GM18520 (cell line): ENCODE data around the gene NKRF.
A peak's percentile ranks its signal among the peaks of the same experiment; 100 is the strongest.
"Not testable (repeated sequence)": the region's sequence is repeated elsewhere in the genome, so short reads cannot be mapped to it uniquely, and the experiment has no call there.

Experiments
- ATAC-seq: cut with Tn5 transposase; IDR thresholded peaks from one replicate; pipeline ENCODE4 v1.9.1; 2021; ENCODE audit not compliant: unreplicated experiment

NKRF gene

DNA sequence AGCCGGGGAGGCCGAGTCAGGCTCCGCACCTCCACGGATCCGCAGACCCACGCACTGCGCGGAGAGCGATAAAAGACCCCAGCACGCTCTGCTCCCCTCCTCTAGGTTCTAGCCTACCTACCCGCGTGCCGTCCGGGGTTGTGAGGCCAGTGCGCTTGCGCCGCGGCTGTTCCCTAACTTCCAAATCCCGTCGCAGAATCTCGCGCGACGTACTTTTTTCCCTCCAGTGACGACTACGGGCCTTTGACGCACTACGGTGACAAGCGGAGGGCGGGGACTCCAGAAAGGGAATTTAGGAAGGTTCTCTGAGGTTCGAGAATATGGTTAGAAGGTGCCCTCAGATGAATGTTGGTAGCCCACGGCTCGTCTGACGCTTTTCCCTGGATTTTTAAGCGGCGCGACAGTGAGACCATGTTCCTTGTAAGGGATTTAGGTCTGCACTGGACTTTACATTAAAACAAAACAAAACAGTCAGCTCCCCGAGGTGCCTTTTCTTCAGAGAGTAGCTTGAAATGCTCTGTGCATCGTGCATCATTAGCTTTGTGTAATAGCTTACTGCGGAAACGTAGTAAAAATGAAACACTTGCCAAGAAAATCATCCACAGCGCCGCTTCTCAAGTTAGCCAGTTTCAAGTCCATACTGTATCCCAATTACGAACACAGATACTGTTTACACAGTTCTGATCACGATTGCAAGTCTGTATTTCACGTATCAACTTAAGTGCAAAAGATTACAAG lies at the start of gene NKRF:
NKRF (minus strand) TSS at position 145 of the 738 bp plus-strand sequence.
- peak; percentile 75 for ATAC-seq

DNA sequence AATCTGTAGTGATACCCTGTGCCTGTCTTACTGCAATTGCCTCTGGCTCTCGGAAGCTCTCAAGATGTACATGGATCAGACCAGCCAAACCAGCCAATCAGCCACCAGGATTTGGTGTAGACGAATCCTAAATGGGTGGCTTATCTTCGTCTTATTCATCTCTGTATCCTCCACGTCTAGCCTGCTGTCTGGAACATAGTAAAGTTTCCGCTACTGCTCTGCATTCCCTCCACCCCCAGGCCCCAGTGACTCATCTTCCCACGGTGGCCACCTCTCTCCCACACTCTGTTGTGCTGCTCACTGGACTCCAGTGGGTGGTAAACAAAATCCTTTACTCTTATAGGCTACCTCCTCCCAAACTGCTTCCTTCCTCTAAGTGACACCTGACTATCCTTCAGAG lies 48.9 kb upstream of the NKRF start:
- no peak for ATAC-seq

DNA sequence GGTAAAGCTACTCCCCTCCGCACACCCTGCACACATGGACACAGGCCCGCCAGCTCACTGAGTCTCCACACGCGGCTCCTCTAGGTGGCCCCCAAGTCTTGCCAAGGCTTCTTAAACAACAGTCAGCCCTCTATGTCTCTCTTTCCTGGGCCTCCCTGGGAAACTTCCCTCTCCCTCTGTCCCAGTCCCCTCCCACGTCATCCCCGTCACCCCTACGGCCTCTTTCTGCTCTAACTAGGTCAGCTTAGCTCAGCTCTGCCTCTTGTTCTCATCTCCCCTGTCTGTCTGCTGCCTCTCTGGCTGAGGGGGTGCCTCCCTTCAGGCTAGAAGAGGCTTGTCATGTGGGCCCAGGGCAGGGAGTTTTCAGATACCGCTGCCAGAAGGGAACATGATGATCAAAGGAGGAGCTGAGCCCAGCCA lies 47.9 kb upstream of the NKRF start:
- no peak for ATAC-seq

DNA sequence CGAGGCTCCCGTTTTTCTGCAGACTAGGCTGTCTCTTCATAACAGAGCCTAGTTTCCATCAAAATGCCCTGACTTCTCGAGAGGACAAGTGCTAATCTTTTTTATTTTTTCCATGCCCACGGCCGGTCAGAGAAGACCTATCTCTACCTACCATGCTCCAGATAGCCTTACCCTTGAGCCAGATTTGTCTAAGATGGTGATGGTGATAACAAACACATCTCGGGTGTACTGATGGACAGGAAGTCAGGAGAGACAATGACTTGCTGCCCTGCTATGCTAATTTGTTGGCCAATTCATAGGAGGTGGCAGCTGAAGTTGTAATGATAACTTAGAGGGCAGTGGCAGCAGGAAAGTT lies 42.2 kb upstream of the NKRF start:
- ATAC-seq, result peak; percentile 10

DNA sequence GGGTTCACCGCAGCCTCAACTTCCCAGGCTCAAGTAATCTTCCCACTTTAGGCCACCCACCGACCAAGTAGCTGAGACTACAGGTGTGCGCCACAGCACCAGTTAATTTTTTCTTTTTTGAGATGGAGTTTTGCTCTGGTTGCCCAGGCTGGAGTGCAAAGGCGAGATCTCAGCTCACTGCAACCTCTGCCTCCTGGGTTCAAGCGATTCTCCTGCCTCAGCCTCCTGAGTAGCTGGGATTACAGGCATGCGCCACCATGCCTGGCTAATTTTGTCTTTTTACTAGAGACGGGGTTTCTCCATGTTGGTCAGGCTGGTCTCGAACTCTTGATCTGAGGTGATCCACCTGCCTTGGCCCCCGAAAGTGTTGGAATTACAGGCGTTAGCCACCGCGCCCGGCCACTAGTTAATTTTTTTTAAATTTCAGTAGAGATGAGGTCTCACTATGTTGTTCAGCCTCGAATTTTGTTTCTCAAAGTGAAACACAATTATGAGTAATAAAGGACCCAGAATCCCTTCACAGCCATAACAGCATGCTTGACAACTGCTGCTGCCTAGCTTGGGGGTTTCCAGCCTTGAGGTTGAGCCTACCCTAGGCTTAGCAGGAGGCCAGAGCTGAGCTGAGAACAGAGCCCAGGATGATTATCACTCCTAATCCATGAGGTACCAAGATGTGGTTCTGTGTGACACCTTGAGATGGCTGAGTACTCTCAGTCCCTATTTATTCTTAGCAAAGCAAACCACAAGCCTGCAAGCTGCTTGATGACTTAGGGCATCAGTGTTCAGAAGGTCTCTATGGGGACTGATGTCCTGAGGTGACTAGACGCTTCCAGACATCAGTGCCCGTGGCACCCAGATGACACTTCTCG lies 41.6 kb upstream of the NKRF start:
- peak; percentile 95 for ATAC-seq

DNA sequence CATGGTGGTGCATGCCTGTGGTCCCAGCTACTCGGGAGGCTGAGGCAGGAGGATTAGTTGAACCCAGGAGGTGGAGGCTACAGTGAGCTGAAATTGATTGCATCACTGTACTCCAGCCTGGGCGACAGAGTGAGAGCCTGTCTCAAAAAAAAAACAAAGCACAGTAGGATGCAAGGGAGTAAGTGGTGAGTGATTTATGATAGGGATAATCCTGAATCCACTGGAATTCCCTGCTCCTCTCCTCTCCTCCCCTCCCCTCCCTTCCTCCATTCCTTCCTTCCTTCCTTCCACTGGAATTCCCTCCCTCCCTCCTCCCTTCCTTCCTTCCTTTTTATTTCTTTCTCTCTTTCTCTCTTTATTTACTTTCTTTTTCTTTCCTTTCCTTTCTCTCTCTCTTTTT lies 40.9 kb upstream of the NKRF start:
- no peak for ATAC-seq

DNA sequence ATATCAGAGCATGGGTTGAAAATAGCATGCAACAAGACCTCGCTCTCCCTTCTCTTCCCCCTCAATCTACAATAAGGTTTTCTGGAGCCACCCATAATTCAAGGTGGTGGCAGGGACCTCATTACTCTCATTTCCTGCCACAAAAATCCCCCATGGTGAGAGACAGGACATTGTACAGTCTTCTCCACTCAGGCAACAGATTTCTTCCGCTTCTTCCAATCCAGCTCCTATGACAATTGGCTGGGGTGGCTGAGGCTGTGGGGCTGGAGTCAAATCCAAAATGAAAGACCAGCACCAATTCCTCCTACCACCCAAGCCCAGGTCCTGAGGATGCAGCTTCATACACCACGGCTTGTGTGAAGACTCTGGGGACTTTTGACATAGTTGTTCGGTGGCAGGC lies 40.3 kb upstream of the NKRF start:
- ATAC-seq, result no peak

DNA sequence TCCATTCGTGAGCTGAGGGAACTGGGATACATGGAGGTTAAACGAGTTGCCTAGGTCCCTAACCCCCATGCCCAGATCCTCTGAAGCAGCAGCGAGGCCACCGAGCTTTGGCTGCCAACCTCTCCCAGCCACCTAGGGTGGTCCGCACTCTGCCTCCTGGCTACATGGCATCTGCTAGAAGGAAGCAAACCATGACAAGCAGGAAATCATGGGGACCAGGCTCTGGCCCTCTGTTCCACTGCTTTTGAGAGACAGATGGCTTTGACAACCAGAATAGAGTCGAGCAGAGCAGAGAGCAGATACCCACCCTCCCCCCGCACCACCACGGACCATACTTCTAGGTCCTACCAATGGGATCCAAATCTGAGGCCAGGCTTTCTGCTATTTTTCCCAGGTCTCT lies 37.5 kb upstream of the NKRF start:
- no peak for ATAC-seq

DNA sequence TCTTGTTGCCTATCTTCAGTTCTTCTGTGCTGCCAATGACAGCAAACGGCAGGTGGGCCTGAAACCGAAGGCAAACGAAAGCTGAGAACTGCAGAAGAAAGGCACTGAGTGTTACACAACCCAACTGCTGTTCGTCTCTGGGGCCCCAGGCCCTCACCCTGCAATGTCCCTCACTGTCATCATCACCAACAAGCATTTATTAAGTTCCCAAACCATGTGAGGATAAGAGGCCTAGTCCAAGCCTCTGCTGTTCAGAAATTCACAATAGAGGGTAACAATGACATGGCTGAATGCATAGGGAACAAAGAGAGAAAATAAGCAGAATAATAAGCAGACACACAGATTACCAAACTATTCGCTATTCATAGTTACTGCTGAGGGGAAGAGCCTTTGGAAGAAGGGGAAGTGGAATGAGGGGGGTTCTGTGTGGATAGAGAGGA lies 34.5 kb upstream of the NKRF start:
- ATAC-seq, result no peak

DNA sequence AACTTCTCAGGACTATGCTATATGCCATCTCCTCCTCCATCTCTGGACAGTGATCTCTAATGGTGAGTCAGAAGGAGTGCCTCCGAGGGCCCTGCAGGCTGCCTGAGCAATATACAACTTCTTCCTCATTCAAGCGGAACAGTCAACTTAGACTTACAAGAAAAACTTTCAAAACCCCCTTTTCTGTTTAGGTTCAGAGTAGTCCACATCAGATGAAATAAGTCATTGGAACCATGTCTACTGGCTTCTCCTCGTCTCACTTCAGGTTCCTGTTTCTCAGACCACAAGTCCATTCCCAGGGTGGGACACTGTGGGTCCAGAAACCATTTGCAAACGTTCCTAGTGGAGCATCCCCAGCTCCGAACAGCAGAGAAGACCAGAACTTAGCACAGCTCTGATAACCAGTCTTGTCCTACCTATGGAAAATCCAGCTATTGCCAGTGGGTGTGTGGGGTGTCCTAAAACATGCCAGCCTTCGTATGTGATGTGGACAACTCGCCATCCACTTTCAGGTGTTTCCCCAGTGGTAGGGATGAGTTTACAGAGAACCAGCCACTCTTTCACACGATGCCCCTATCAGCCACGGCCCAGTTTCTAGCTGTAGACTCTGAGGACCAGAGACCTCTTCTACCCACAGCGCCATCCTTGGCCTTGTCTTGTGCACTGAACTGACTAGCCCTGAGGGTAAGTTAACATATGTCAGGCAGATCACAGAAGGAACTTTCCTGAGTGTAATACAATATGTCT lies 32.7 kb upstream of the NKRF start:
- peak; percentile 69 for ATAC-seq

DNA sequence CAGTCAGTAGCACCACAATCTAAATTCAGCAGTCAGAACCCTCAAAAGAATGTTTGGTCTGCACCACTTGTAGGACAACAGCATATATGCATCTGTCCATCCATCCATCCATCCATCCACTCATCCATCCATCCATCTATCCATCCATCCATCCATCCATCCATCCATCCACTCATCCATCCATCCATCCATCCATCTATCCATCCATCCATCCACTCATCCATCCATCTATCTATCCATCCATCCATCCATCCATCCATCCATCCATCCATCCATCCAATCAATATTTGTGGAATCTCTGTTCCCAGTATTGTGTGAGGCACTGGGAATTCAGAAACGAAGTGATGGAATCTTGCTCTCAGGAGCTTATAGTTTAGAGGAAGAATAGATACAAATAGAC lies 31.2 kb upstream of the NKRF start:
- not testable (repeated sequence) for ATAC-seq

DNA sequence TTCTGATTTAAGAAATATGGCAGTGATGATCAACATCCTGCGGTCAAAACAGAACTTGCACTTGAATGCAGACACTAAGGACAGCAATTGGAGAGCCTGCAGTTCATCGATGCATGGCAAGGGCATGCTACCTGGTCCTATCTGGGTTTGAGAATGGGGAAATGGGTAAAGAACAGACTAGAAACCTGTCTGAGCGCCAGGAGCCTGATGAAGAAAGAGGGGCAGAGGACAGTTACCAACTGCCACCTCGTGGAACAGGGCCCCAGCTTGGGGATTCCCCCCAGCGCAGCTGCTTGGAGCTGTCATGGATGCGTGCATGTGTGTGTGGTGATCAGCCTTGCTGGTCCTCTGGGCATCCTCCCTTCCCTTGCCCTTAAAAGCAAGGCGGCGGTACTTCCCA lies 30.2 kb upstream of the NKRF start:
- ATAC-seq, result peak; percentile 29

DNA sequence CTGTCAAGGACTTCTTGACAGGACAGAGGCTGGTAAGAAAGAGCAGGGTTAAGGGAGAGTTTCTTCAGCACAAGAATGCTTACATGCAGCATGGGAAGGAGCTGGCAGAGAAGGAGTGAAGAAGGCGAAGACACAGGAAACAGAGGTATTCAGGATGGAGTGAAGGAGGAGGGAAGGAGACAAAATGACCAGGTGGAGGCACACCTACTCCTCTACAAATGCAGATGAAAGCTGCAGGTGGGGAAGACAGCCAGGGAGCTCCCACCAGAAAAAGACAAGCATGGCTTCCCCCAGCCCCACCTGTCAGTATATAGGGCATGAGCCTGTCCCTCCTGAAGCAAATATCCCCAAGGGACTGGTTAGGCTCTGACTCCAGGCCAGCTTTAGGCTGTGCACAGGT lies 29.6 kb upstream of the NKRF start:
- ATAC-seq, result no peak

DNA sequence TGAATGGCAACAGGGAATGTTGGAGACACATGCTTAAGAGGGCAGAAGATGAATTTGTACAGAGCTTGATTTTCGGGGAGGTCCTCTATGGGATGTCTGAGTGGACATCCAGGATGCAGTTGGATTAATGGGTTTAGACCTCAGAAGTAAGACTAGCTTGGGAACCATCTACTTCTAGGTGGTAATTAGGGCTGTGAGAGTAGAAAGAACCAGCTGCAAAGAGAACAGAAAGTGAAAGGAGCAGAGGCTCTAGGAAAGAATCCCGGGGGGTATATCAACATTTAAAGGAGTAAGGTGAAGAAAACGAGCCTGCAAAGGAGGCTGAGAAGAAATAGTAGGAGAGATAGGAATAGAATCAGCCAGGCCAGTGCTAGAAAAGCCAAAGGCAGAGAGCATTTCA lies 29.0 kb upstream of the NKRF start:
- ATAC-seq, result no peak

DNA sequence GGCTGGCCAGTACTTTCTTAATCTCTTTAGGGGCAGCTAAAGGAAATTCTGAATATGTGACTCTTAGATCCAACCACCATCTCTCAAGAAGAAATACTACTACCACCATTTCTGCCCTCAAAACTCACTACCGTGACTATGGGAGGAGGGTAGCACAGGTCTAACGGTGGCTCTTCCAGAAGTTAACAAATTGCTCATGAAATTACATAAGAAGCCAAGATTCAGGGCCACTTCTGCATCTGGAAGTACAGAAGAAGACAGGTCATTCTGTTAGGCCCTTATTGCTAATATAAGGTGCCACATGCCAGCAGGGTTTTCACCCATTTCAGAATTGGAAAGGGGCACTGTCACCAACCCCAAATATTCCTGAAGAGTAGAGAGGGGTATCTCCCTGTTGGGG lies 19.6 kb upstream of the NKRF start:
- ATAC-seq, result no peak

DNA sequence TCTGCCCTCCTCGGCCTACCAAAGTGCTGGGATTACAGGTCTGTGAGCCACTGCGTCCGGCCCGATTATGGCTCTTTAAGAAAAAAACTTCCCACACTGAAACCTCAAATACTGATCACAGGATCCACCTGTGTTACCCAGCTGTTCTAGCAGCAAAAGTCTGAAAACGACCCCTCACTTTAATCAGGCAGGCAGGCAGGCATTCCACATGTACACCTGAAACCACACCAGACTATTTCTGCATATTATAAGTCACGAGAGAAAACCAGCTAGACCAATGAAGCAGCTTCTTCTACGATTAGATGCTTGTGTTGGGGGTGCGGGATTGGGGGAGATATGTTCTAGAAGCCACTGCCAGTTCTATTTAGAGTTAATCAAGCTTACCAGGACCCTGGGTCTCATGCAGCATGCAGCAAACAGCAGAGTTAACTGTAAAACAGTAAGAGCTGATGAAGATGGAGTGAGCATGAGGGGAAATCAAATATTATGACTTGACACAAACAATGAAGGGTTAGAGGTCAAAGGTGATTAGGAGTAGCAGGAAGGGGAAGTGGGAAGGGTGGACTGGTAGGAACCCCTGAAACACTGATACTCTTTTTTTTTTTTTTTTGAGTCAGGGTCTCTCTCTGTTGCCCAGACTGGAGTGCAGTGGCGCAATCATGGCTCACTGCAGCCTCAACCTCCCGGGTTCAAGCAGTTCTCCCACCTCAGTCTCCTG lies 18.9 kb upstream of the NKRF start:
- no peak for ATAC-seq

DNA sequence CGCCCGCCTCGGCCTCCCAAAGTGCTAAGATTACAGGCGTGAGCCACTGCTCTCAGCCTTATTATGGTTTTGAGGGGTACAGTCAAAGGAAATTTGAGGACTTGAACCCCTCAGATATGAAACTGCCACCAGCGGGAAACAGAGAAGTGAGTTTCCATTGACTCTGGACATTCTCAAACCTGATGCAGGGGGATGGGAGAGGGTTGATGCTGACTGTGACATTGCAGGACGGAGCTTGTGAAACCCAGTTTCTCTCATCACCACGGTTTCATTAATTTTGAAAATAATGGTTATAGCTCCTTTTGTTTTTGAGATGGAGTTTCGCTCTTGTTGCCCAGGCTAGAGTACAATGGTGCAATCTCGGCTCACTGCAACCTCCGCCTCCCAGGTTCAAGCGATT lies 18.2 kb upstream of the NKRF start:
- ATAC-seq, result no peak

DNA sequence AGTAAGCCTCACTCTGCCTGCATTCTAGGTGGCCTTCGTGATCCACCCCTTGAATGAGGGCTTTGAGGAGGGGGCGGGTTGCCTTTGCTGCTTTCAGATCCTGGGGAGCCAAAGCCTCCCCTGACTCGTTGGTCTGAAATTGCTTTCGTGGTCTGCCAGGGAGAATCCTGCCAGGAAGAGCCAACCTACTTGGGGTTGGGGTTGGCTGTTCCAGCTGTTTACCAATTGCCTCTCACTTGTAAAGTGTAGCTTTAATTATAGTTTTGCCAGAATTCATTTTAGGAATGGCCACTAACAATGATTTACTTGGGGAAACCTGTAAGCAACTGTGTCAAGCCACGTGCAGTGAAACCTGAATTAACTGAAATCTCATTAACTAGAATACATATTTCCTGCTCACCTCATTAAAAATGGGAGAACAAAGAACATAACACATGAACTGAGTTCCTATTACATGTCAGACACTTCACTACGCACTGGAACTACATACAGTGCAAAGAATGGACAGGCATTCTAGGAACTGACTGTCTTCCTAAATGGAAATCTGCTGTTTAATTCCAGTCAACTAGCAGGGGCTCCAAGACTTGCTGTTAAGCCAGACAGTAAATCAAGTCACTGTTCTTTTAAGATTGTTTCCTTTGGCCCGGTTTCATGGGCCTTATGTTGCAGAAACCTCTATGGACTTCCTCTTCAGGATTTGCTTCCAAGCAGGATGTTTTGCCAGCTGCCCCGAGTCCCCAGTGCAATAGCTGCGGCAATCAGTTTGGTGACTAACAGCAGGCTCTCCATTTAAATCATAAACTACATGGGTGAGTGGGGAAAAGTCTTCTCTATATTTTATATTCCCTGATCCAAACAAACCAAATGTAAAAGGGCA lies 16.4 kb upstream of the NKRF start:
- no peak for ATAC-seq

DNA sequence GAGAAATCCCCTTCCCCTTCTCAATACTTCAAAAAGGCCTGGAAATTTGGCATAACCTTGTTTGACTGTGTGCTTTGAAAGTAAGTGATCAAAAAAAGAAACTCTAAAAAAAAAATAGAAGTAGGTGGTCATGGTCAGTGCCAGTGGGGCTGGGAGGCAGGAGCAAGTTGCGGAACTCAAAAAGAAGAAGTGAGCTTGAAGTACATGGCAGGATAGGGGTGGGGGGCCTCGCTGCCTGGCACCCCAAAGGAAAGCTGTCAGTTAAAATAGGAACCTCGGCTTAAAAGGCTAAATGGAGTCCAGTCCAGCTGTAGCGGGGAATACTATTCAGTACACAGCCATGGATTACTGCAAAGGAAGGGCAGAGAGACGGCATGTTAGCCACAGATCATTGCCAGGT lies 12.2 kb upstream of the NKRF start:
- ATAC-seq, result no peak

DNA sequence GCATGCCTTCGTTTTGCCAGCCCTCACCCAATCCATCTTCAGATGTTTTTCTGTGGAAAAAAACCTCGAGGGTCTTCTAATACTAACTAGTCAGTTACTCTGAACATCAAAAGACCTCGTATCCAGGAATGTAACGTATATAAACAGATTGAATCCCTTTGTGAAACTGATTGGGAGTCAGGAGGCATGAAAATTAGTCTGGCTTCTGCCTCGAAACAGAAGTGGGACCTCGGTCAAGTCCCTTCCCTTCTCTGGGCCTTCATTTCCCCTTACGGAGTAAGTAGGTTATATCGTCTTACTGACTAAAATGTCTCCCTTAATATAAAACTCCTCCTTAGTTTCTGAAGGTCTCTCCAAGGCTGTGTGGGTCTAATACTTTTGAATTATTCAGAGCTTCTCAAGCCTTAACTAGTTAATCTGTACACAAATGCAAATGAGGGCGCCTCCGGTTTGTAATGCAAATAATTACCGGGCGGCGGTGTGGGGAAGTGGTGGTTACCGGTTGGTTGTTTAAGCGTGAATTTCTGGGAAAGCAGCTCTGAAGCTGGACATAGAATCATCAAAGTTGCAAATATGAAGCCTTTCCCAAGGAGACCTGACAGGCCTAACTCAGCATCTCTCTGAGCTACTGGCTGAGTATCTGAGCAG lies 11.4 kb upstream of the NKRF start:
- peak; percentile 53 for ATAC-seq
